ENCODE measurements around the gene FXYD6.

The FXYD6 gene

DNA sequence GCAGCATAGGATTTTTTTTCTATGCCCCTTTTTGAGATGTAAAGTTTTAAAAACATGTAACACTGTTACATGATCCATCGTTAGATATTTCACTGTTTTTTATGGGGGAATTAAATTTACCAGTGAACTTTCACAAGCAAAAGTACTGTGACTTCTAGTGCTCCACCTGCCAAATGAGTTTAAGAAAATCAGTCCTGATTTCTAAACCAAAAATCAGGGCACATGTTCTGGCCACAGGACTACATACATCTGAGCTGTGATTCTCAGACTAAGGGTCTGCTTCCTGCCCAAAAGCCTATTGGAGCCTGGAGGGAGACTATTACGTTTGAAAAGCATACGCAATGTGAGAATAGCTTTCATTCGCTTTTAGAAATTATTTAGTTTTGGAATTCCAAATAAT lies 30.3 kb upstream of the FXYD6 start:
- DNase-seq (ENCODE audit: insufficient read length, low spot score) (no peak), FAIRE-seq (no peak)
- TF ChIP-seq, protein P1, sequence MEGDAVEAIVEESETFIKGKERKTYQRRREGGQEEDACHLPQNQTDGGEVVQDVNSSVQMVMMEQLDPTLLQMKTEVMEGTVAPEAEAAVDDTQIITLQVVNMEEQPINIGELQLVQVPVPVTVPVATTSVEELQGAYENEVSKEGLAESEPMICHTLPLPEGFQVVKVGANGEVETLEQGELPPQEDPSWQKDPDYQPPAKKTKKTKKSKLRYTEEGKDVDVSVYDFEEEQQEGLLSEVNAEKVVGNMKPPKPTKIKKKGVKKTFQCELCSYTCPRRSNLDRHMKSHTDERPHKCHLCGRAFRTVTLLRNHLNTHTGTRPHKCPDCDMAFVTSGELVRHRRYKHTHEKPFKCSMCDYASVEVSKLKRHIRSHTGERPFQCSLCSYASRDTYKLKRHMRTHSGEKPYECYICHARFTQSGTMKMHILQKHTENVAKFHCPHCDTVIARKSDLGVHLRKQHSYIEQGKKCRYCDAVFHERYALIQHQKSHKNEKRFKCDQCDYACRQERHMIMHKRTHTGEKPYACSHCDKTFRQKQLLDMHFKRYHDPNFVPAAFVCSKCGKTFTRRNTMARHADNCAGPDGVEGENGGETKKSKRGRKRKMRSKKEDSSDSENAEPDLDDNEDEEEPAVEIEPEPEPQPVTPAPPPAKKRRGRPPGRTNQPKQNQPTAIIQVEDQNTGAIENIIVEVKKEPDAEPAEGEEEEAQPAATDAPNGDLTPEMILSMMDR (IDR thresholded peaks at IDR 0.05; ENCODE audit: insufficient read depth, missing control alignments) = no peak

DNA sequence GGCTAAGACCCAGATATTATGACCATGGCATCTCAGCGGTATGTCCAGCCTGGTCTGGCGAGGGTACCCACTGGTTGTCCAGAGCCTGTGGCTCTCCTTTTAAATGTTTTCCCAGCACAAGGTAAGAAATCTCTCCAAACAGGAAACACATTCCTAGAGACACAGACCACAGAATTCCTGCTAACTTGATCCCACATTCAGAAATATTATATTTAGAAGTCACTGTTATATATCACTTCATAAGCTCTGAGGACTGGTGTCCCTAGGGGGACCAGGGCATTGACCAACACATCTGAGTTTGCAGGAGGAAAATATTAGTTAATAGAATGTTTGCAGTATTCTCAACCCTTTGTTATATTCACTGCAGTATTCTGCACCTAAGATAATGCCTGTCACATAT lies 29.7 kb upstream of the FXYD6 start:
- TF ChIP-seq, protein P1 (IDR thresholded peaks at IDR 0.05; ENCODE audit: insufficient read depth, missing control alignments) = no peak
- FAIRE-seq = no peak
- no peak for DNase-seq (ENCODE audit: insufficient read length, low spot score)

DNA sequence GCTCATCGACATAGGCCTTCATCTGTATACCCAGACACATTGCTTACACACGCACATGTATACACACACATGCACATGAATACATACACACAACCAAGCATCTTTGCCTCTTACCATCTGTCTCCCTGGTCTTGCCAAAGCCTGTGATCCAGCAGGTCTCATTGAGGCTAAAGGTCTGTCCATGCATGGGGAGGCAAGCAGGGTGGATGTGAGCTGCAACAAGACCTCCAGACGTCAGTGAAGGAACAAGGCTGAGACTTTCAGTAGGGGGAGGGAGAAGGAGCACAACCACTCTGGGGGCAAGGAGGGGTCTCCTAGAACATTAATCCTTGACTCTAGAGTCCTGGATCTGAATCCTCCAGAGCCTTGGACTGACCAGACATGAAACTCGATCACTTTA lies 29.1 kb upstream of the FXYD6 start:
- no peak for DNase-seq (ENCODE audit: insufficient read length, low spot score)
- TF ChIP-seq, protein P1 (IDR thresholded peaks at IDR 0.05; ENCODE audit: insufficient read depth, missing control alignments) = no peak
- no peak for FAIRE-seq

DNA sequence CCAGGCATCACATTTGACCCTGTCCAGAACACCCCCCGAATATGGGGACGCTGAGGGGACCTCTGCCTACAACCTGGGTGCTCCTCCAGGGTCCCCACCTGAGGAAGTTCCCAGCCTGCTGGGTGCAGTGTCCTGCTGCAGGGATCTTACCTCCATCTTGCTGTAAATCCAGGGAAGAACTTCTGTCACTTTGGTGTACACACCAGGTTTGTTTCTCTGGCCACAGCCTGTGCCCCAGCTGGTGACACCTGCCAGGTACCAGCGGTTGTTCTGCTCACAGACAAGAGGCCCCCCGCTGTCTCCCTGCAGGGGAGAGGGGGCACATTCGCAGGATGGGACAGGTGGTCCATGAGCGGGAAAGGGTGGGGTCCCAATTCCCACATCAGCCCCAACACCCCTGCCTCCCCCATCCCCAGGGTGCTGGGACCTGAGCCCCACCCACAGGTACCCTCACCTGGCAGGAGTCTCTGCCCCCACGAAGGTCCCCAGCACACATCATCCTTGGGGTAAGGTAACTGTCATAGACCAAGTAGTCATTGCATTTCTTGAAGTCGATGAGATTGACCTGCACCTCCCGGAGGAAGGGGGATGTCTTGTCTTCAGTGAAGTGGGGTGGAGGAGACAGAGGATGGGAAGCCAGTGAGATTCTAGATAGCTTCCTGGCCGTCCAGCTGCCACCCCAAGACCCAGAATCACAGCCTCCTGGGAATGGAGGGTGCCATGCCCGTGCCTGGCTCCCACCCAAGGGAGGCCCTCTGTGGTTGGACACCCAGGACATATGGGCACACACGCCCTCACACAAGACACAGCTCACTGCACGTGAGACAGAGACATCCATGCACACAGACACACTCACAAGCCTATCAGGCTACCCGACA lies 27.3 kb upstream of the FXYD6 start:
- TF ChIP-seq, protein P1 (IDR thresholded peaks at IDR 0.05; ENCODE audit: insufficient read depth, missing control alignments) = no peak
- FAIRE-seq (no peak), DNase-seq (ENCODE audit: insufficient read length, low spot score) (no peak)

DNA sequence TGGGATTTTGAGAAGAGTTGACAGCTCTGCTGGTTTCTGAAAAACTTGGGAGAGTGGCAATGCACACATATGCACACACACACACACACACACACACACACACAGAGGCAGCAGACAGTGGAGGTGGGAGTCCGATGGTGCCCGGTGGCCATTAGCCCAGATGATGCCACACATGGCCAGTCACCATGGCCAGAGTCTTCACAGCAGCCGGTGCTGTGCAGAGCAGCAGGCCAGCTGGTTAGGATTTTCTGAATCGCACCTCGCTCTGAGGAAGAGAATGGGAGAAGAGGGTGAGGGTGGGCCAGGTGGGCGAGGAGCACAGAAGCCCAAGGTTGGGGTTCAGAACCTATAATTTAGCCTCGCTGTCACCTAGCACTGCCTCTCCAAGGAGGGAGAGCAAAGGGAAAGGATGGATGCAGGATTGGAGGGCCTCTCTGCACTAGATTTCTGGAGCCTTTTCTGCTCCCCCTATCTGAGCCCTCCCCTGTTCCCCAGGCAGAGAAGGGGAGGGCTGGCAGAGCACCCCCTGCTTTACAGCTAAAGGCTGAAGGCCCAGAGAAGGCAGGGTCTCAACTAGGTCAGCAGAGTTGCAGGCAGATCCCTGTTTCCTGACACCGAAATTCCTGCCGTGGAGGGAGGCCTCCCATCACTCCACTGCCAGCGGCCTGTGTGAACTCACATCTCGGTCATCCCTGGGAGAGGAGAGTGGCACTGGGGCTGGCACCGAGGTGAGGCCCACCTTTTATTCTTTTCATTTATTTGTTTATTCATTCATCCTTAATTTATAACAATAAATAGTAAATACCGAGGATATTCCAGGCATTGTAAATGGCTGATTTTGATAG lies 25.8 kb upstream of the FXYD6 start:
- no peak for FAIRE-seq
- TF ChIP-seq, protein P1 (IDR thresholded peaks at IDR 0.05; ENCODE audit: insufficient read depth, missing control alignments) = no peak
- no peak for DNase-seq (ENCODE audit: insufficient read length, low spot score)

DNA sequence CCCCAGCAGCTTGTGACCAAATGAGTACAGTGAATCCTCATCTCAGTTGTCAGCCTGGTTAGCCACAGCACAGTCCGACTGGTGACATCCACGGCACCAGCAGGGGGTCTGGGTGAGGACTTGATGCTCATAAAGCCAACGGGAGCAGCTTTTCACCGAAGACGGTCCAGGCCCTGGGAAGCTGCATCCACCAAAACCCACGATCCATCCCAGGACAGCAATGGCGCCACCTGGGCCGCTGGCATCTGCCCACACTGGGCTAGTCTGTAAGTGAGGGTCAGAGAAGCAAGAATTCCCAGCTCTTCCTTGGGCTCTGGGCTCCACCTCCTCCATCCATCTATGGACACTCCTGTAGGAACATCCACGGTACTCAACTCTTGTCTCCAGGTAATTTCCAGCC lies 25.1 kb upstream of the FXYD6 start:
- DNase-seq (ENCODE audit: insufficient read length, low spot score) = no peak
- FAIRE-seq = no peak

More for the DNA sequence above, 25.1 kb upstream of the FXYD6 start:
- TF ChIP-seq, protein P1 (IDR thresholded peaks at IDR 0.05; ENCODE audit: insufficient read depth, missing control alignments) = no peak
